ENCODE measurements around the gene ZNF846. TPM values are rescaled to one million over a fixed set of nuclear protein-coding genes. Genes with fewer than 3 reads are reported as not detected.
"Not testable (repeated sequence)": the region's sequence is repeated elsewhere in the genome, so short reads cannot be mapped to it uniquely, and the experiment has no call there.

ZNF846 gene
- total RNA-seq, 1 donor from 2014 or later, result 18.3 TPM

DNA sequence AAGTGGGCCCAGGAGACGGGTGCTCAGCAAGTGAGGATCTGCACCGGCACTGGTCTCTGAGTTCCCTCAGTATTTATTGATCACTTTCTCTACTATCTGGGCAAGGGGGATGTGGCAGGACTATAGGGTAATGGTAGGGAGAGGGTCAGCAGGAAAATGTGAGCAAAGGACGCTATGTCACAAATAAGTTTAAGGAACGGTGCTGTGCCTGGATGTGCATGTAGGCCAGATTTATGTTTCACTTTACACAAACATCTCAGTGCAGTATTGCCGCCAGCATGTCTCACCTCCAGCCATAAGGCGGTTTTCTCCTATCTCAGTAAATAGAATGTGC lies 15.6 kb upstream of the ZNF846 start:
- not testable (repeated sequence) for DNase-seq

DNA sequence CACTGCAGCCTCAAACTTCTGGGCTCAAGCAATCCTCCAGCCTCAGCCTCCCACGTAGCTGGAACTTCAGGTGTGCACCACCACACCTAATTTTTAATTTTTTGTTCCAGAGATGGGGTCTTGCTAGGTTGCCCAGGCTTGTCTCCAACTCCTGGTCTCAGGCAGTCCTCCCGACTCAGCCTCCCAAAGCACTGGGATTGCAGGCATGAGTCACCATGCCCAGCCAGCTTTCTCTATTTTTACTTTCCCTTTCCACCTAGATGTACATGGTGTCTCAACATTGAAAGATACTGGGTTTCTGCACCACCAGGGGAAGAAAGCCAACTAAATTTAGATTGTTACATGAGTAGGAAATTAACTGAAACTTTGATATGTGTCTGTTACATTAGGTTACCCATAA lies 13.8 kb upstream of the ZNF846 start:
- DNase-seq, result no peak

DNA sequence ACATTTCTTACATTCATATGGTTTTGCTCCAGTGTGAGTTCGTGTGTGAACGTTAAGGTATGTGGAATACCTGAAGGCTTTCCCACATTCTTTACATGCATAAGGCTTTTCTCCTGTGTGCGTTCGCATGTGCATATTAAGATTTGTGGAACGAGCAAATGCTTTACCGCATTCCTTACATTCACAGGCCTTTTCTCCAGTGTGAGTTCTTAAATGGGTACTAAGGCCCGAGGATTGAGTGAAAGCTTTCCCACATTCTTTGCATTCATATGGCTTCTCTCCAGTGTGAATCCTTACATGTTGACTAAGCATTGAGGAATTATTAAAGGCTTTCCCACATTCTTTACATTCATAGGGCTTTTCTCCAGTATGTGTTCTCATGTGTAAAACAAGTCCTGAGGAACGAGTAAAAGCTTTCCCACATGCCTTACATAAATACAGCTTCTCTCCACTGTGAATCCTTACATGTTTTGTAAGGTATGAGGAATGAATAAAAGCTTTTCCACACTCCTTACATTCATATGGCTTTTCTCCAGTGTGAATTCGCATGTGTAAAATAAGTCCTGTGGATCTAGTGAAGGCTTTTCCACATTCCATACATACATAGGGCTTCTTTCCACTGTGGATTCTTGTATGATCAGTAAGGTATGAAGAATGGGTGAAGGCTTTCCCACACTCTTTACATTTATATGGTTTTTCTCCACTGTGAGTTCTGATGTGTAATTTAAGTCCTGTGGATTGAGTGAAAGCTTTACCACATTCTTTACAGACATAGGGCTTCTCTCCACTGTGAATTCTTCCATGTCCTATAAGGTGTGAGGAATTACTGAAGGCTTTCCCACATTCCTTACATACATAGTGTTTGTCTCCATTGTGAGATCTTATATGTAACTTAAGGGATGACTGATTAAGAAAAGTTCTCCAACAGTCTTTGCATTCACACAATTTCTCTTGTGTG lies 10.7 kb downstream of the ZNF846 start:
- no peak for DNase-seq

DNA sequence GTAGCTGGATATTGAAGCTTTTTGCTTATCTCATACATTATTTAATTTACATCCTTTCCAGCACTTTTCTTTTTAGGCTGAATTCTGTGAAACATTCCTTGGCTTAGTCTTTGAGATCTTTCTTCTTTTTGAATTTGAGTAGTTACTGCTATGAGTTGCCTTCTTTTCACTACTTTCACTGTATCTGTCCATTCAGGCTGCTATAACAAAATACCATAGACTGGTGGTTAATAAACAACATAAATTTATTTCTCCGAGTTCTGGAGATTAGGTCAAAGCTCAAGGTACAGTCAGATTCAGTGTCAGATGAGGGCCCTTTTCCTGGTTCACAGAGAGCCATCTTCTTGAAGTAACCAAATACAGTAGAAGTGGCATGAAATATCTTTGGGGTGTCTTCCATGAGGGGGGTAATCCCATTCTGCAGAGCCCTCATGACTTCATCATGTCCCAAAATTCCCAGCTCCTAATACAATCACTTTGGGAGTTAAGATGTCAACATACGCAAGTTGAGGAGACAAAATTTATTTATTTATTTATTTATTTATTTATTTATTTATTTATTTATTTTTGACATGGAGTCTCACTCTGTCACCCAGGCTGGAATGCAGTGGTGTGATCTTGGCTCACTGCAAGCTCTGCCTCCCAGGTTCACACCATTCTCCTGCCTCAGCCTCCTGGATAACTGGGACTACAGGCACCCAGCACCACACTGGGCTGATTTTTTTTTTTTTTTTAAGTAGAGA lies 15.7 kb downstream of the ZNF846 start:
- DNase-seq, result no peak

DNA sequence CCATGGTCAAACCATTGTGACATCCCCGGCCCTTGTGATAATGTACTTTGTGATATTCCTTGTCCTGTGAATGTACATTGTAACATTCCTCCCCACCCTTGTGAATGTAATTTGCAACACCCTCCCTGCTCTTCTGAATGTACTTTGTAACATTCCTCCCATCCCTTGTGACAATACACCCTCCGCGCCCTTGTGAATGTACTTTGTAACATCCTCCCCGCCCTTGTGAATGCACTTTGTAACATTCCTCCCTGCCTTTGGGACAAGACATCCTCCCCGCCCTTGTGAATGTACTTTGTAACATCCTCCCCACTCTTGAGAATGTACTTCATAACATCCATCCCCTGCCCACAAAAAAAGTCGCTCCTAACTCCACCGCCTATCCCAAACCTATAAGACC lies 17.1 kb downstream of the ZNF846 start:
- no peak for DNase-seq

DNA sequence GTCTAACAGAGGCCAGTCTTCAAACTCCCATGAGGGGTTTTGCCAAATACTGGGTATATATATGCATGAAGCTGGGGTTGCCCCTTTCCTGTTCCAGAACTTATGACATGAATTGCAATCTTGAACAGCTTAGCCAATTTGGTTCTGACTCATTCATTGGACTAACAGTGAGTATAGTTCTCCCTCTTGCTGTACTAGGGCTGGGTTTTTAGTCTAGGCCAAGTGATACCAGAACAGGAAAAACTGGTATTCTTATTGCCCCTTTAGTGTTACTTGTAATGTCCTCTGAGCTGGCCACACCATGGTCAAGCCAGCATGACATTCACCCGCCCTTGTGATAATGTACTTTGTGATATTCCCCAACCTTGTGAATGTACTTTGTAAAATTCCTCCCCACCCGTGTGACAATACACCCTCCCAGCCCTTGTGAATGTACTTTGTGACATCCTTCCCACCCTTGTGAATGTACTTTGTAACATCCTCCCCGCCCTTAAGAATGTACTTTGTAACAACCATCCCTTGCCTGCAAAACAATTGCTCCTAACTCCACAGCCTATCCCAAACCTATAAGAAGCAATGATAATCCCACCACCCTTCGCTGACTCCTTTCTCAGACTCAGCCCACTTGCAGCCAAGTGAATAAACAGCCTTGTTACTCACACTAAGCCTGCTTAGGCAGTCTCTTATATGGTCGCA lies 26.9 kb downstream of the ZNF846 start:
- no peak for DNase-seq

DNA sequence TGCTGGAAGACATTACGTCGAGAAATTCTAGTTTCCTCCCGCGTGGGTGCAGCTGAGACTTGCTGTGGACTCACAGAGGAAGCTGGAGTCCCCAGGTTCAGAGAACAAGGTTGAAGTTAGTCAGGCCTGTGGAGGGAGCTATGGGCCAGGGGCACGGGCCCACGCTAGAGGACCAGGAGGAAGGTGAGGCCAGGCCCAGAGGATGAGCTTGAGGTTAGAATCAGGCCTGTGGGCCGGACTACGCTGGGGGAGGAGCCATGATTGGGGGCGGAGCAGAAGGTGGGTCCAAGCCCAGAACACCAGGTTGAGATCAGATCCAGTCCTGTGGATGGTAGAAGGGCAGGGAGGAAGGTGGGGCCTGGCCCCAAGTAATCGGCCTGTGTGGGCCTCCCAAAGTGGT lies 32.6 kb downstream of the ZNF846 start:
- no peak for DNase-seq

DNA sequence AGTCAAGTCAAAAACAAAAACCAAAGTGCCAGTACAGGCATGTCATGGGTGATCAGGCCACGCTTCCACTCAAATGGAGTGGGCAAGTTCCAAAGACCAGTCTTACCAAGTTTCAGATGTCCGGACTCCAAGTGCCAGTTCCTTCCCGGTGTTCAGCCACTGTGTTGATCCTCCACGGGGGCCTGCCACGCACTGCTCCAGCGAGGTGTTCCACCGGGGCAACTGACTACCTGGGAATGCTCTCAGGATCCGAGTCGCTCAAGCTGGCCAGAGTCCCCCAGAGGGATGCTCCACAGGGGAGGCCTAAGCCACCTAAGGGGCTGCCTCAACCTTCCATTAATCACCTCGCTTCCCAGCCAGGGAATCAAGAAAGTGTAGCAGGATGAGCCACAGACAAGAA lies 38.5 kb downstream of the ZNF846 start:
- DNase-seq, result not testable (repeated sequence)

DNA sequence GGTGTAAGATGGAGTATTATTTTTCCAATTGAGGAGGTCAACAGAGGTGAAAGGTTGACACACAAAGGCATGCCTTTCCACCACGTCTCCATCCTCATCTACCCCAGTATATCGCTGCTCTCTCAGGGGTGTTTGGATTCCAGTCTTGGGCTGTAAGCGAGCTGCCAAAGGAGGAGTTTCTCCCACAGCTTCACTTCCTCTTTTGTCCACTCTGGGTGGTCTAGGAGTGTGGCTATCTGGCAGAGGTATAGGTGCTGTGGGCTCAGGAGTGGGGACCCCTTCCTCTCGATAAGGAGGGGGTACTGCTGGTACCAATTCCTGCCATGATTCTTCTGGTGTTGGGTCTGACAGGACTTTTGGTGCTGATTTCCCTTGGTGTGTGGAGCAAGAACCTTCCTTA lies 39.4 kb downstream of the ZNF846 start:
- no peak for DNase-seq

DNA sequence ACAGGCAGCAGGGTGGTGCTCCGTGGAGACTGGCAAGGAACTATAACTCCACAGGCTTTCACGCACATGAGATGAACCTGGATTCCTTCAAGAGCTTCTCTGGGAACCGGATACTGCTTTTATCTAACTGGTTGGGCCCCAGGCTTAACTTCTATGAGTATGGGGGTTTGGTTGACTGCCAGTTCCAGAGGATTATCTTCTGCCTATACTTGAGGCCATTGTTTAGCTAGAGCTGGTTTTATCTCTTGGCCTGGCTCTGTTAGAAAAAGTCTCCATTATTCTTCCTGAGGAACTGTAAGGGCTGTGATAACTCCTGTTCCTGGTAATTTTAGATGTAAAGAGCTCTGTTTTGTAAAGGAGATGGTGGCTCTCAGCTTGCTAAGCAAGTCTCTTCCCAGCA lies 40.9 kb downstream of the ZNF846 start:
- DNase-seq, result no peak

DNA sequence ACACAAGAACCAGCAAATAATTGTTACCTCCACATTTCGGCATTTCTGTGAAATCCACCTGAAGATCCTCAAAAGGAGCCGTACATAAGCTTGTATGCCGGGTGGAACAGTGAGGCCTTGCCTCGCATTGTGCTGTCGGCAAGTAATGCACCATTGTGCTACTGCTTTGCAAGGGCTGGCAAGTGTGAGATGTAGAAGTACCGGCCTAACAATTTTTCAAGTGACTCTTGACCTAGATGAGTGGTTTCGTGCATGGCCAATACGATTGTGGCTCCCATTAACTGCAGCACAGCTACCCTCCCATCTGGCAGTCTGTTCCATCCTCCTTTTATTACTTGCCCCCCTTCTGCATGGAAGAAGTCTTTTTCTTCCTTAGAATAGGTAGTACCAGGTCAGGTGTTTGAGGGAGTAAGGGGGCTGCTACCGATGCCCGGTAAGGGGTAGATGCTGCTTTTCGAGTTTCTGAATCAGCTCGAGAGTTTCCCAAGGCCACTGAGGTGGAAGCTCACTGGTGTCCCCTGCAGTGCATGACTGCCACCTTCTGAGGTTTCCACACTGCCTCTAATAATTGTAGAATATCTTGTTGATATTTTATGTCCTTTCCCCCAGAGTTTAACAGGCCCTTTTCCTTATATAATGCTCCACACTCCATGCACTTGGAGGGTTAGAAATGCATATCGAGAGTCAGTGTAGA lies 42.9 kb downstream of the ZNF846 start:
- not testable (repeated sequence) for DNase-seq

DNA sequence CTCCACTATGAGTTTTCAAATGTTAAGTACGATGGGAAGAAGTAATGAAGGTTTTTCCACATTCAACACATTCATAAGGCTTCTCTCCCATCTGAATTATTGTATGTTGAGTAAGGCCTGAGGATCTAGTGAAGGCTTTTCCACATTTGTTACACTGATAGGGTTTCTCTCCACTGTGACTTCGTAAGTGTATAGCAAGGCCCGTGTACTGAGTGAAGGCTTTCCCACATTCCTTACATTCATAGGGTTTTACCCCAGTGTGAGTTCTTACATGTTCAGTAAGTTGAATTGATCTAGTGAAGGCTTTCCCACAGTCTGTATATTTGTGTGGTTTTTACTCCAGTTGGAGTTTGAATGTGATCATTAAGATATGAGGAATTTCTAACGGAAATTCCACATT lies 44.4 kb downstream of the ZNF846 start:
- no peak for DNase-seq

DNA sequence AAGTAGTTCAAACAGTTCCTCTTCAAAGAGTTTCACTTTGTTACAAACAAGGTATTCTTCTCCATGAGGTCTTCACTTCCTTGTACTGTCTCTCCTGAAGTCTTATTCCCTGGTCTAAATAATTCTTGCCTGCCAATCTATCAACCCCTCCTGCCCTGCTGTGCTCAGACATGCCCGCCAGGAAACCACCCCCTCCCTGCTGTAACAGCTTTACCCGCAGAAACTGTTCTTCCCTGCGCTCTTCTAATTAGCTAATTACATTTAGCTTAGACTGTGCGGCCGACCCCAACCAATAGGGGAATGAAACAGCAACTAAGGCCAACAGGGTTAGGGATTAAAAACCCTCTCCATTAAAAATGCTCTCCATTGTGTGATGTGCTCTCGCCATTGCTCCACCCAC lies 46.7 kb downstream of the ZNF846 start:
- peak; percentile 4 for DNase-seq

DNA sequence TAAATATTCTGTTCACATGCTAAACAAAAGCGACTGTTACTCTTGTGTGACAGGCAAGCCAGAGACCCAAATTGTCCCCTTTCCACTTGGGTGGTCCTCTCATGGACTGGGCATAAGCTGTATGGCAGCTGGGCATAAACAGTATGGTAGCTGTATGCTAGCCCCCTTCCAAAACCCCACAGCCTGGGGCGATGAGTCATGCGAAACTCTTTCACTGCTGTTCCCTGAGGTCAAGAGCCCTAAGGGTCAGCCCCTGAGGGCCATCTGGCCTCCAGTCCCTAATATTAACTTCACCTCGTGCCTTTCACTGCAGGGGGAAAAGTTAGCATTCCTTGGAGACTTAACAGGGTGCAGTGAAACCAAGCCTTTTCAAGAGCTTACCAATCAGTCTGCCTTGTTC lies 48.0 kb downstream of the ZNF846 start:
- no peak for DNase-seq

DNA sequence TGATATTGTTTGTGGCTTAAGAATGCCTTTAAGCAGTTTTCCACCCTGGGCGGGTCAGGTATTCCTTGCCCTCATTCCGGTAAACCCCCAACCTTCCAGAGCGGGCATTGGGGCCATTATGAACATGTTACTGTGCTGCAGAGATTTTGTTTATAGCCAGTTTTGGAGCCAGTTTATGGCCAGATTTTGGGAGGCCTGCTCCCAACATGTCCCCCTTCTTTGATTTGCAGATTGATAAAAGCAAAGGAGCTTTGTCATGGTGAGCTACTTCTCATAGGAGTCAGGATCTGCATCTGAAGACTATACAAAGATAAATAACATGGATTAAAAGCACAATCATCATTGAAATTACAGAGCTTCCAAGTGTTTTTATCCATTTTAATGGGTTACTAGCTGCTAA lies 56.7 kb downstream of the ZNF846 start:
- DNase-seq, result no peak

DNA sequence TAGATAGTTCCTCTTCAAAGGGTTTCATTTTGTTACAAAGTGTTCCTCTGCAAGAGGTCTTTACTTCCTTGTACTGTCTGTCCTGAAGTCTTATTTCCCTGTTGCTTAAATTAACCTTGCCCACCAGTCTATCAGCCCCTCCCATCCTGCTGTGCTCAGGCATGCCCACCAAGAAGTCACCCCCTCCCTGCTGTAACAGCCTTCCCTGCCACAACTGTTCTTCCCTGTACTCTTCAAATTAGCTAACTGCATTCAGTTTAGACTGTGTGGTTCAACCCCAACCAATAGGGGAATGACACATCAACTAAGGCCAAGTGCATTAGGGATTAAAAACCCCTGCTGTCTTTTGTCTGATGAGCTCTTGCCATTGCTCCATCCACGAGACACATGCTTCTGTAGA lies 59.2 kb downstream of the ZNF846 start:
- peak; percentile 2 for DNase-seq

DNA sequence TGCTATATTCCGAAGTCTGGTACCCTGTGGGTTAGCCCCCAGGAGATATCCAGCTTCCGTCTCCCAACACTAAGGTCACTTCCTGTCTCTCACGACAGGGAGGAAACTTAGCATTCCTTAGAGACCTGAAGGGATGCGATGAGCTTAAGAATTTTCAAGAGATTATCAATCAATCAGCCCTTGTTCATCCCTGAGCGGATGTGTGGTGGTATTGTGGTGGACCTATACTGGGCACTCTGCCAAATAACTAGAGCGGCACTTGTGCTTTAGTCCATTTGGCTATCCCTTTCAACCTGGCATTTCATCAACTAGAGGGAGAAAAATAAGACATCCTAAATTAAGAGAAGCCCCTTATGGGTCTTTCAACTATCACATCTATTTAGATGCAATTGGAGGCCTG lies 62.7 kb downstream of the ZNF846 start:
- no peak for DNase-seq

DNA sequence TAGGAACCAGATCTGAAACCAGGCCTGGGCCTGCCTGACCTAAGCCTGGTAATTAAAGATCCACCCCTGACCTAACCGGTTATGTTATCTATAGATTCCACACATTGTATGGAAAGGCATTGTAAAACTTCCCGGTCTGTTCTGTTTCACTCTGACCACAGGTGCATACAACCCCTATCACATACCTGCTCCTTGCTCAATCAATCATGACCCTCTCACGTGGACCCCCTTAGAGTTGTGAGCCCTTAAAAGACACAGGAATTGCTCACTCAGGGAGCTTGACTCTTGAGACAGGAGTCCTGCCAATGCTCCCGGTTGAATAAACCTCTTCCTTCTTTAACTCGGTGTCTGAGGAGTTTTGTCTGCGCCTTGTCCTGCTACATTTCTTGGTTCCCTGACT lies 66.4 kb downstream of the ZNF846 start:
- DNase-seq, result no peak
